NCI-H1436 treated with DMSO at 0.1 percent for 48 hours (cell line): Measurements from ENCODE around the gene ZNF385B.
"Not testable (repeated sequence)": the region's sequence is repeated elsewhere in the genome, so short reads cannot be mapped to it uniquely, and the experiment has no call there.

ENCODE experiments used
- DNase-seq: peaks from one replicate; lab custom pipeline; 2025; lab: John Stamatoyannopoulos, UW

ZNF385B gene

GRCh38 chr2:179487010-179487731, 374.2 kb downstream of the ZNF385B start:
- DNase-seq, result no peak

GRCh38 chr2:179483131-179483530, 378.3 kb downstream of the ZNF385B start:
- DNase-seq, result no peak

GRCh38 chr2:179479947-179480346, 381.5 kb downstream of the ZNF385B start:
- no peak for DNase-seq

- no peak for DNase-seq
These were observed 382.6 kb downstream of the ZNF385B start for GRCh38 chr2:179478771-179479170.

- no peak for DNase-seq
These were observed 390.4 kb downstream of the ZNF385B start for GRCh38 chr2:179470992-179471391.

- DNase-seq, result no peak
These were observed 391.3 kb downstream of the ZNF385B start for GRCh38 chr2:179470089-179470488.

GRCh38 chr2:179467960-179468359, 393.5 kb downstream of the ZNF385B start:
- no peak for DNase-seq

- no peak for DNase-seq
These were observed 394.3 kb downstream of the ZNF385B start for GRCh38 chr2:179467111-179467510.

GRCh38 chr2:179461420-179461819, 400.0 kb downstream of the ZNF385B start:
- no peak for DNase-seq

GRCh38 chr2:179460181-179460929, 401.1 kb downstream of the ZNF385B start:
- no peak for DNase-seq

GRCh38 chr2:179458113-179458512, 403.3 kb downstream of the ZNF385B start:
- DNase-seq, result not testable (repeated sequence)

GRCh38 chr2:179455824-179456223, 405.6 kb downstream of the ZNF385B start:
- no peak for DNase-seq

GRCh38 chr2:179455172-179455524, 406.3 kb downstream of the ZNF385B start:
- DNase-seq, result no peak

GRCh38 chr2:179454443-179455171, 406.8 kb downstream of the ZNF385B start:
- no peak for DNase-seq

- no peak for DNase-seq
These were observed 412.4 kb downstream of the ZNF385B start for GRCh38 chr2:179449010-179449409.

GRCh38 chr2:179447839-179448447, 413.5 kb downstream of the ZNF385B start:
- DNase-seq, result no peak

- DNase-seq, result no peak
These were observed 414.0 kb downstream of the ZNF385B start for GRCh38 chr2:179447421-179447820.

GRCh38 chr2:179446476-179447141, 414.8 kb downstream of the ZNF385B start:
- DNase-seq, result no peak

- no peak for DNase-seq
These were observed 417.4 kb downstream of the ZNF385B start for GRCh38 chr2:179444056-179444455.

GRCh38 chr2:179443180-179443579, 418.2 kb downstream of the ZNF385B start:
- DNase-seq, result no peak

GRCh38 chr2:179442206-179442605, 419.2 kb downstream of the ZNF385B start:
- DNase-seq, result no peak

GRCh38 chr2:179441551-179441950, 419.9 kb downstream of the ZNF385B start:
- no peak for DNase-seq
